Muscle of arm (tissue), 12 donors: Measurements from ENCODE around the gene MRPS5. TPM values are rescaled to one million over a fixed set of nuclear protein-coding genes. Genes with fewer than 3 reads are reported as not detected.

Experiments
- polyA plus RNA-seq, 12 donors: library from polyadenylated mRNA; unstranded; fragments of 120-200 nt; gene quantifications; one replicate each; pipeline ENCODE4 v1.2.1, GENCODE V29; 2013; ENCODE audit not compliant: insufficient read length in 12 of 12

The MRPS5 gene
- polyA plus RNA-seq, 12 donors: 41.2 to 81.5 (median 58.5) TPM; not detected in 1

Other genes with a start within 250 kb of the MRPS5 start
- 10 to 100 TPM in 3 of 12 donors, 1 to 10 TPM in 7, not detected in 2; 2.7 to 40.6 (median 3.8) TPM for gene MAL, start 96.1 kb downstream of the MRPS5 start, polyA plus RNA-seq
- gene ZNF514, start 38.0 kb upstream of the MRPS5 start, polyA plus RNA-seq: 10 to 100 TPM in 11 of 12 donors, not detected in 1; 13.6 to 31.3 (median 20.8) TPM
- gene ZNF2, start 44.0 kb upstream of the MRPS5 start, polyA plus RNA-seq: 1 to 10 TPM in 11 of 12 donors, not detected in 1; 4.1 to 6.2 (median 5.3) TPM
- gene ZNF892, start 85.7 kb upstream of the MRPS5 start, polyA plus RNA-seq: 1 to 10 TPM in 10 of 12 donors, not detected in 2; 1.7 to 3.4 (median 2.5) TPM
- 10 to 100 TPM in 1 of 12 donors, 1 to 10 TPM in 5, under 1 TPM in 4, not detected in 2; 0.41 to 15.6 (median 1.1) TPM for gene PROM2, start 152.6 kb upstream of the MRPS5 start, polyA plus RNA-seq
- 1 to 10 TPM in 11 of 12 donors, not detected in 1; 5.0 to 7.6 (median 6.3) TPM for gene KCNIP3, start 175.5 kb upstream of the MRPS5 start, polyA plus RNA-seq